Measurements from ENCODE around the gene MMP17.

MMP17 gene

DNA sequence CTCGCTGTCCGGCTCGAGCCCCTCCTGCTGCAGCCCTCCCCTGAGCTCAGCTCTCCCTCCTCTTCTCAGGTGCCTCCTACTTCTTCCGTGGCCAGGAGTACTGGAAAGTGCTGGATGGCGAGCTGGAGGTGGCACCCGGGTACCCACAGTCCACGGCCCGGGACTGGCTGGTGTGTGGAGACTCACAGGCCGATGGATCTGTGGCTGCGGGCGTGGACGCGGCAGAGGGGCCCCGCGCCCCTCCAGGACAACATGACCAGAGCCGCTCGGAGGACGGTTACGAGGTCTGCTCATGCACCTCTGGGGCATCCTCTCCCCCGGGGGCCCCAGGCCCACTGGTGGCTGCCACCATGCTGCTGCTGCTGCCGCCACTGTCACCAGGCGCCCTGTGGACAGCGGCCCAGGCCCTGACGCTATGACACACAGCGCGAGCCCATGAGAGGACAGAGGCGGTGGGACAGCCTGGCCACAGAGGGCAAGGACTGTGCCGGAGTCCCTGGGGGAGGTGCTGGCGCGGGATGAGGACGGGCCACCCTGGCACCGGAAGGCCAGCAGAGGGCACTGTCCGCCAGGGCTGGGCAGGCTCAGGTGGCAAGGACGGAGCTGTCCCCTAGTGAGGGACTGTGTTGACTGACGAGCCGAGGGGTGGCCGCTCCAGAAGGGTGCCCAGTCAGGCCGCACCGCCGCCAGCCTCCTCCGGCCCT, 22.8 kb downstream of the MMP17 start:
- DNase-seq = no peak

DNA sequence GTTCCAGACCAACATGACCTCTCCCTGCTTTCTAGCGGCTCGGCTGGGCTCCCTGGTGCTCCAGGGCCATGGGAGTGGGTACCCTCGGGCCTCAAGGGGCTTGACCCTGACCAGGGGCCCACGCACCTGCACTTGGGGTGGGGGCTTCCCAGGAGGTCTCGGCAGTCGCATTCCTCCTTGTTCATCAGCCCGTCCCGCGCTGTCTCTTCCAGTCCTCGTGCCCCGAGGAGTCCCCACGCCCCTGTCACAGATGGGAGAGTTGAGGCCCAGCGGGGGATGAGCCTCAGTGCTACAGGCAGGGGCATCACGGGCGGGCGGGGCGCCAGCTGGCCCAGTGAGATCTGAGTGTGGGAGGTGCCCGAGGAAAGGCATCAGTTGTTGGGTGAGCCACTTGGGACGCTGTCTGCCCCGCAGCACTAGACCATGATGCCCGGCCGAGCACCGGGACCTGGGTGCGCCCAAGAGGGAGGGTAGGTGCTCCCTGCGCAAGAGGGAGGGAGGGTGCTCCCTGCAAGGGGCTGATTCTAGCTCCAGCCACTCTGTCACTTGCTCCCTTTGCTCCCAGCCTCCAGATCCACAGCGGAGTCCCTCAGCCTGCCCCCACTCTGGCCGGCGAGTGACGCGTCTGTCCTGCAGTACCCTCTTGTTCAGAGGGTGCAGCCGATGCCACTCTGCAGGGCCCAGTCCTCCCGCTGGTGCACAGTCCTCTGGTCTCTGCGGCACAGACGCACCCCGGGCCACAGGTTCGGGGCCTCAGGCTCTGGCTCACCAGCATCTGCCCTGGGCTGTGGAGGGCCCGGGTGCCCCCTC, 23.8 kb downstream of the MMP17 start:
- no peak for DNase-seq

DNA sequence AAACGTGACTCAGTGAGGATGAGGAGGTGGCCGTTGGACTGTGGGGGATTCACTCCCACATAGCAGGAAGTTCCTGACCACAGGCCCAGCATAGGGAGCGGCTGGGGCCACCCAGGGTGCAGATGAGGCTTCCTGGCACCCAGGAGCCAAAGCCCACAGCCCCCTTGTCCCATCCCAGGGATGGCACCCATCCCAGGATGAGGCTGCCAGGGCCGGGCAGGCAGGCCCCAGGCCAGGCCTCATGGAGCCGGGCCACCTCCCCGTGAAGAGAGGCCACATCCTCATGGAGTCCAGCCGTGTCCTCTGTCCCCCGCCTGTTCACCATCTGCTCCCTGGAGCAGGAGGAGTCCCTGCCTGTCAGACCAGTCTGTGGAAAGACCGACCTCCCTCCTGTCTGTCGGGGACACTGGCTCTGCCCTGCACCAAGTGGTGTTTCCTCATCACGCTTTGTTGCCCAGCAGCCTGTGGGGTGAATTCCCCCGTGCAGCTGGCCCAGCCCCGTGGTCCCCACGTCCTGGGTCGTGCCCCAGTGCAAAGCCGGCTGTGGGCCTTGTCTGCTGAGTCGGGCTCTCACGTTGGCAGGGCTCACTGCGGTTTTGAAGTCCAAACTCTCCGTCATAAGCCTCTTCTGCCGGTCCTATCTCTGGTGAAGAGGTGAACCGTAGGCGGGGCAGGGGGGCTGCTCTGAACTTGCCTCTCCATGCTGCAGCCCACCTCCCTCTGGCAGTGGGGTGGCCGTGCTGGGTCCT, 24.5 kb downstream of the MMP17 start:
- no peak for DNase-seq

DNA sequence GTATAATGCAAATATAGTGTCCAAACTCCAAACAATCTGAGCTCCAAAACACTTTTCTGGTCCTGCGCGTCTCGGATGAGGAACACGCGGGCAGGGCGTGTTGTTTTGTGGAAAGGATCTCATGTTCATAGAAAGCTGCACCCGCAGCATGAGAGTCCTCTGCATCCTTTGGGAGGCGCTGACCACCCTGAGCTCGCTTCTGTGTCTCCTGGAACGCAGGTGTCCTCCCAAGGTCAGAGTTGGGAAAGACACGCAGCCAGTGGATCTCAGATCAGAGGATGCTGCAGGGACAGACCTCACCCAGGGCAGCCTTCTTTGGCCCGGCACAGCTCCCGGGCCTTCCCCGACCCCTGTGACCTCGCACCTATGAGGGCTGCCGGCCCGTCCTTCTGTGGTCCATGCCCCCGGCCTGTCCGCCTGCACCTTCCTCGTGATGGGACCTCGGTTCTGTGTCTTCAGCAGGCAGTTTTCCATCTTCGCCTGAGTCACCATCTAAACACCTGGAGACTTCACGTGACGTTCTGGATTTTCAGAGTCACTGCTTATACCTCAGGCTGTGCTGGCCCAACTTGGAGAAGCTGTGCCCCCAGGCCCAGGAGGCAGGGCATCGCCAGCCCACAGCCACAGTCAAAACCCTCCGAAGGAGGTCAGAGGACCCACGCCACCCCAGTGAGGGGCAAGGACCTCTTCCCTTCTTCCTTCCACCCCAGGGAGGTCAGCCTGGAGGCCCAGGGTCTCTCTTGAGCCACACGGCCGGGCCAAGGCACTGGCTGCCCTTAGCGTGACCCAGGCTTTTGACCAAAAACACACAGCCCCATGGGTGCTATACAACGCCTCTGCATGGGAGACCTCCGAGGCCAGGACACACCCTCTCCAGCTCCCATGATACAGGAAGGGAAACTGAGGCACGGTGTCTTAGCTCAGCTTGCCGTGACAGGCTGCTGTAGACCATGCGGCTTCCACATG, 25.9 kb downstream of the MMP17 start:
- no peak for DNase-seq

DNA sequence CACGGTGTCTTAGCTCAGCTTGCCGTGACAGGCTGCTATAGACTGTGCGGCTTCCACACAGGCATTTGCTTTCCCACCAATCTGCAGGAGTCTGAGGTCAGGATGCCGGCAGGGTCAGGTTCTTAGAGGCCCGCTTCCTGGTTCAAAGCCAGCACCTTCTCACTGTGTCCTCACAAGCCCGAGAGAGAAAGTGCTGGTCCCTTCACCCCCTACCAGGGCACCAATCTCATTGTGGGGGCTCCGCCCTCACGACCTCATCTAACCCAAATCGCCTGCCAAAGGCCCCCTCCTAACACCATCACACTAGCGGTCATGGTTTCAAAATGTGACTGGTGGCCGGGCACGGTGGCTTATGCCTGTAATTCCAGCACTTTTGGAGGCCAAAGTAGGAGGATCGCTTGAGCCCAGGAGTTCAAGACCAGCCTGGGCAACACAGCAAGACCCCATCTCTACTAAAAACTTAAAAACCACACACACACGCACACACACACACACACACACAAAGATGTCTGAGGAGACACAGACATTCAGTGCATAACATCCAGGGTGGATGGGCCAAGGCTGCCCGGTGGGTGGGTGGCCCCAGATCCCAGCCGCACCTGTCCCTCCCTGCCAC, 26.8 kb downstream of the MMP17 start:
- no peak for DNase-seq

DNA sequence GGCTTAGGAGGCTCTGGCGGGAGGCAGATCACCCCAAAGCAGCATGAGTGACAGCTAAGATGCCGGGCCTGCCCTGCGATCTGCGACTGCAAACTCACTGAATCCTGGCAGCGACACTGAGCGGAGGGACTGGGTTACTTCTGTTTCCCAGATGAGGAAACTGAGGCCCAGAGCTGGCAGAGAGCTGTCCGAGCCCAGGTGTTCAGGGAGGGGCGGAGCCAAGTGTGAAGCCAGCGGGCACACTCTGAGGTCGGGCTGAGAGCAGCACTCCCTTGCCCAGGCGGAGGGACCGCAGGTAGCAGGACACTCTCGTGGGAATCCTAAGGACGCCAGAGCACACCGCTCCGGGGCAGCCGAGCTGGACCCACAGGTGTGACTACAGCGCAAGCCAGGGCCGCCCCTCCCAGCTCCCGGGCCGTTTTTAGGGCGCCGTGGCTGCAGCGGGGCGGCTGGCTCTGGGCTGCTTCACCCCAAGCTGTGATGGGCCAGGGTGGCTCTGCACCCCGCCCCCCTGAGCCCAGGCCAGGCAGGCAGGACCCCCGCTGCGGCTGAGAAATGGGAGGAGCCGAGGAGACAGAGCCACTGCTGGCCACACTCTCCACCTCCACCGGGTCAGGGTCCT, 27.4 kb downstream of the MMP17 start:
- DNase-seq = no peak

DNA sequence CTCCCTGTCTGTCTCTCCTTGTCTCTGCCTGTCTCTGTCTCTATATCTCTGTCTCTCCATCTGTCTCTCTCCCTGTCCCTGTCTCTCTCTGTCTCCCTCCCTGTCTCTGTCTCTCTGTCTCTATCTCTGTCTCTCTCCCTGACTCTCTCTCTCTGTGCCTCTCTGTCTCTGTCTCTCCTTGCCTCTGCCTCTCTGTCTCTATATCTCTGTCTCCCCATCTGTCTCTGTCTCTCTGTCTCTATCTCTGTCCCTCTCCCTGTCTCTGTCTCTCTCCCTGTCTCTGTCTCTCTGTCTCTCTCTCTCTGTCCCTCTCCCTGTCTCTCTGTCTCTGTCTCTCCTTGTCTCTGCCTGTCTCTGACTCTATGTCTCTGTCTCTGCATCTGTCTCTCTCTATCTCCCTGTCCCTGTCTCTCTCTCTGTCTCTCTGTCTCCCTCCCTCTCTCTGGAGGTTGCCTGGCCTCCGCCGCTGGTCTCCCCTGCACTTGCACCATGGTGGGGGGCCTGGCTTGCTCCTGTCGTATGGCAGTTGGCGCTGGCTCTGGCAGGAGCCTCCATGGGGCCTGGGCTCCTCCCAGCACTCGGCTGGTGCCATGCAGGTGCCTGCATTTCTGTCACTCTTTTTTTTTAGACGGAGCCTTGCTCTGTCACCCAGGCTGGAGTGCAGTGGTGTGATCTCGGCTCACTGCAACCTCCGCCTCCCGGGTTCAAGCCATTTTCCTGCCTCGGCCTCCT, 28.3 kb downstream of the MMP17 start:
- no peak for DNase-seq

DNA sequence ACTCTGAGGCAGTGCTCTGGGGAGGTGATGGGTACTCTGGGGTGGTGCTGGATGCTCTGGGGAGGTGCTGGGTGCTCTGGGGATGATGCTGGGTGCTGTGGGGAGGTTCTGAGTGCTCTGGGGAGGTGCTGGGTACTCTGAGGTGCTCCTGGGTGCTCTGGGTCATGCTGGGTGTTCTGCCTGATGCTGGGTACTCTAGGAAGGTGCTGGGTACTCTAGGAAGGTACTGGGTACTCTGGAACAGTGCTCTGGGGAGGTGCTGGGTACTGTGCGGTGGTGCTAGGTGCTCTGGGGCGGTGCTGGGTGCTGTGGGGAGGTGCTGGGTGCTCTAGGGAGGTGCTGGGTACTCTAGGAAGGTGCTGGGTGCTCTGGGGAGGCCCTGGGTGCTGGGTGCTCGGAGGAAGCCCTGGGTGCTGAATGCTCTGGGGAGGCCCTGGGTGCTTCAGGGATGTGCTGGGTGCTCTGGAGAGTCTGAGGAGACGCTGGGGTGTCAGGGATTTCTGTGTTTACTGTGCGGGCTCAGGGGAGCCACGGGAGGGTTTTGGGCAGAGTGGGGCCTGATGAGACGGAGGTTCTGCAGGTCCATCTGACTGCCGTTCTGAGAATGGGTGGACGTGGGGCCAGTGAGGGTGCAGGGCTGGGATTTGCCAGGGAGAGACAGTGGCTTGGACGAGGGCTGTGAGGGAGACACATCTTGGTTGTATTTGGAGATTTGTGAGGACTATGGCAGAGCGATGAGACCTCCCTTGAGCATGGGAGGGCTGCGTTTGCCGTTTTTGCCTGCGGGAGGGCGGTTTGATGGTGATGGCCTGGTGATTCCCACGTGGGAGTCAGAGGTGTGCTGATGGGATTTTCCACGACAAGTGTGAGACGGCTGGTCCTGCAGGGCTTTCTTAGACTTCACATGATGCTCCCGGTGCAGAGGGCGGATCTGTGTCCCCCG, 30.0 kb downstream of the MMP17 start:
- DNase-seq = no peak

DNA sequence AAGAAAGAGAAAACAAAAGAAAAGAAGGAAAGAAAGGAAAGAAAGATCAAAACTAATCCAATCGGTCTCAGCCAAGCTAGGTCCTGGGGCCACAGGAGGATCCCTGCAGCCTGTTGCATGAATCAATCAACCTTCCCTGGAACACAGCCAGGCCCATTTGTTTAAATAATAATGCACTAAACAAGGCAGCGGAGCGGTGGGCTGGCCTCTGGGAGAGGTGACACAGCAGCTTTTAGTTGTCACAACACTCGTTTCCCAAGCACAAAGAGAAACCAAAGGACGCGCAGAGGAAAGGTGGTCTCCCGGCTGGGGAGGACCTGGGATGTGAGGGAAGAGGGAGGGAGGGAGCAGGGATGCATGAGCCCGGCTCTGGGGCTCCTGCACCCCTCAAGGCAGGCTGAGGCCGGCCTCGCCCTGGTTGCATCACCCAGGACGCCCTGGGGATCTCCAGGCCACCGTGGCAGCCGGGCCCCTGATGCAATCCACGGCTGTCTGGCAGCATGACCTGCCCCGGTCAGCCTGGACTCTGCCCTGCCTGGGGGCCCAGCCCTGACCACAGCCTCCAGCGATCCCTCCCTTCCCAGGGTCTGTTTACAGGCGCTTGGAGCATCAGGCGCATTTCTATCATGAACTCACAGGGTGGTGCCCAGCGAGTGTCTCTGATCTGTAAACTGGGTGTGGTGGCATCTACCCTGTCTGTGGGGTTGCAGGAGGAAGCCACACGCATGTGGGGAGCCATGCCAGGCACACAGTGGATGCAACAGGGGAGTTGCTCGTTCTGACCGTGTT, 32.5 kb downstream of the MMP17 start:
- DNase-seq = peak; percentile 73

DNA sequence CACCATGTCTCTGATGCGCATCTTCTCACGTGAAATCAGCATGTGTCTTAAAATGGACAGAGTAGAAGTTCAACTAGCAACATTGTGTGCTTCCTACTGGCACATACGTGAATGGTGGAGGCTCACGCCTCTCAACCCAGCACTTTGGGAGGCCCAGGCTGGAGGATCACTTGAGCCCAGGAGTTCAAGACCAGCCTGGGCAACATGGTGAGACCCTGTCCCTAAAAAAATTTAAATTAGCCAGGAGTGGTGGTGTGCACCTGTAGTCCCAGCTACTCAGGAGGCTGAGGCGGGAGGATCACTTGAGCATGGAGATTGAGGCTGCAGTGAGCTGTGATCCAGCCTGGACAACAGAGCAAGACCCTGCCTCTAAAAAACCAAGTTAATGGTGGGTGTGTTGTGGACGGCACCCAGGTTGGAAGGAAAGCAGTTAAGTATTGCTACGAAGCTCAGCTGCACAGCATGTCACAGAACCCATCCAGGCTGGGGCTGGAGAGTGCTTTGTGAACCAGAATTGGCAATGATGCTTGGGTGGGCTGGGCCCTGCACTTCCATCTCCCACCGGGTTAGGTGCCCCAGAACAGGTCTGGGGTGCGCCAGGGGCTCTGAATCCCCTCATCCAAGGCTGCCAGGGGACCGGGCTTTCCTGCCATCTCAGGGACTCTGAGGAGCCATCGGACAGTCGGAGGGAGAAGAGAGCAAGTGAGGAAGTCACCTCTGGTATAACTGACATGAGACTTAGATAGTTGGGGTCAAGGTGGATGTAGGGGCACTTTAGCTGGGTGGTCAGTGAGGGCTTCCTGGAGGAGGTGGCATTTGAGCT, 33.3 kb downstream of the MMP17 start:
- DNase-seq = no peak

DNA sequence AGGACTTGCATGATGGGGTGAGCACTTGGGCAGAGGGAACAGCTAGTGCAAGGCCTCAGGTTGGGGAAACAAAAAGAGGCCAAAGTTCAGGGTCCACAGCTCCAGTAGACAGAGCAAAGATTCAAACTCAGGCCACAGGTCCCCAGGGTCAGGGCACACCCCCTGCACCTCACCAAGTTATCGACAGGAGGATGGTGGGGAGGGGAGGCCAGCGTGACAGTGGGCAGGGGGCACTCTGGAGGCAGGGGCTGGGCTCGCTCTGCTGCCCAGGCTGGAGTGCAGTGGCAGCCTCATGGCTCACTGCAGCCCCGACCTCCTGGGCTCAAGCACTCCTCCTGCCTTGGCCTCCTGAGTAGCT, 33.9 kb downstream of the MMP17 start:
- no peak for DNase-seq

DNA sequence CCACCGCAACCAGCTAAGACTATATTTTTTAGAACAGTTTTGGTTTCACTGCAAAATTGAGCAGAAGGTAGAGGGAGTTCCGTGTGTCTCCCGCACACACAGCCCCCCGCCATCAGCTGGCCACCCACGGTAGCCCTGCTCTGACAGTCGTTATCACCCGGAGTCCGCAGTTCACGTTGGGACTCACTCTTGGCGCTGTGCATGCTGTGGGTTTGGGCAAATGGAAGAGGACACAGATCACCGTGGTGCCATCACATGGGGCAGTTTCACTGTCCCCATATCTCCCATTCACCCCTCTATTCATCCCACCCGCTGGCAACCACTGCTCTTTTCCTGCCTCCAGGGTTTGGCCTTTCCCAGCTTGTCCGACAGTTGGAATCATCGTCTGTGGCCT, 34.4 kb downstream of the MMP17 start:
- no peak for DNase-seq

DNA sequence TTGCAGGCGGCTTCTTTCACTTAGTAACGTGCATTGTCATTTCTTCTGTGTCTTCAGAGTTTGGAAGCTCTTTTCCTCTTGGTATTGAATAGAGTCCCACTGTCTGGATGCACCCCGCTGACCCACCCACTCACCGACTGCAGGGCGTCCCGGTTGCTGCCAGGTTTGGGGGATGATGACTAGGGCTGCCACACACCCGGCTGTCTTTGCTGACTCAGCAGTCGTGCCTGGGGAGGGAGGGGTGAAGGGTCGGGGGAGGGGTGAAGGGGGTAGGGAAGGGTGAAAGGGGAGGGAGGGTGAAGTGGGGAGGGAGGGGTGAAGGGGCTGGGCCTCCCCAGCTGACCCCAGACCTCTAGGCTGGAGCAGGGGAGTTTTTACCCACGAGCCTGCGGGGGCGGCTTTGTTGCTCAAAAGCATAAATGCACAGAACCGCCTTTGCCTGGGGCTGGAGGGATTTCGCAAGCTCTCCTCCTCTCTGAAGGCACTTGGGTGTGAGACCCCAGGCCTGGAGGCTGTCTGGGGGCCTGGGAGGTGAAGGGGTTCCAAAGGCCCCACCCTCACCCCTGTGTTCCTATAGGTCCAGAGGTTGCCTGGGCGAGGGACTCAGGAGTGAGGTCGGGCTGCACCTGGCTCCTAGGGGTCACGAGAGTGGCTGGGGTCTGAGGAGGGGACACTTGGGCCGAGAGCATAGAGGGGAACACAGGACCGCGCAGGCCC, 35.0 kb downstream of the MMP17 start:
- peak; percentile 31 for DNase-seq

DNA sequence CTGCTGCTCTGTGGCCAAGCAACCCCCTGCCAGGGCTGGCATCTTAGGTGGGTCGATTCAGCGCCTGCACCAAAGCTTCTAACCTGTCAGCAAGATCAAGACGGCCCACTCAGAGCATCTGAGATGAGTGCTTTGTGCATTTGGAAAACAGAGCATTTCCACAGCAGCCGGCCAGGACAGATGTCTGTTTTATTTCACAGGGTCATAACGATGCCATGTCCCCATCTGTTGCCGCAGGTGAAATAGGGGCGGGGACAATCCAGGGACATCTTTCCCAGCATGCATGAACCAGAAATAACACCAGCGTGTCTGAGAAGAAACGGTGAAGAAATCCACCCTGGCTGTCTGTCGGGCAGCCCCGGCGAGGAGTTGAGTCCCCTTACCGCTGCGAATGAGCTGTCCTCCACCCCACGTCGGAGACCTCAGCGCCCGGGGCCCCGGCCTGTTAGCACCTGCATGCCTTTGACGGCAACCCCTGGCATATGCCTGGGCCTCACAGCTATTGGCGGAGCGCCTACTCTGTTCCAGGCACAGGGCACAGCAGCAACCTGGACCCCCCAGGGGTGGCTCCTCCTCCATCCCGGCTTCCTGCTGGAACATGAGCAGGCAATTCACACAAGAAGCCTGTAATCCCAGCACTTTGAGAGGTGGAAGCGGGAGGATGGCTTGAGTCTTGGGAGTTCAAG, 35.7 kb downstream of the MMP17 start:
- DNase-seq = no peak

DNA sequence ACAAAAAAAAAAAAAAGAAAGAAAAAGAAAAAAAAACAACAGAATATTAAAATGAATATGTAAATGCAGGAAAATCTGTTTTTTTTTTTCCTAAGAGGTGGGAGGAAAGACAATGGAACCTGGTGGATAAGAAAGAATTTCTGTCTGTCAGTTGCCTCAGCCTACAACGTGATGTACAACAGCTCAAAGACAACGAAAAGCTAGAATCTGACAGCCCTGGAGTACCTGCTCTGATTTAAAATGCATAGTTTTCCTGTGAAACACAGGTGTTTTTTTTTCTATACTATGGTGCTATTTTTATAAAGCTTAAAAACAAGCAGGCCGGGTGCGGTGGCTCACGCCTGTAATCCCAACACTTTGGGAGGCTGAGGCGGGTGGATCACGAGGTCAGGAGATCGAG, 36.3 kb downstream of the MMP17 start:
- DNase-seq = no peak

DNA sequence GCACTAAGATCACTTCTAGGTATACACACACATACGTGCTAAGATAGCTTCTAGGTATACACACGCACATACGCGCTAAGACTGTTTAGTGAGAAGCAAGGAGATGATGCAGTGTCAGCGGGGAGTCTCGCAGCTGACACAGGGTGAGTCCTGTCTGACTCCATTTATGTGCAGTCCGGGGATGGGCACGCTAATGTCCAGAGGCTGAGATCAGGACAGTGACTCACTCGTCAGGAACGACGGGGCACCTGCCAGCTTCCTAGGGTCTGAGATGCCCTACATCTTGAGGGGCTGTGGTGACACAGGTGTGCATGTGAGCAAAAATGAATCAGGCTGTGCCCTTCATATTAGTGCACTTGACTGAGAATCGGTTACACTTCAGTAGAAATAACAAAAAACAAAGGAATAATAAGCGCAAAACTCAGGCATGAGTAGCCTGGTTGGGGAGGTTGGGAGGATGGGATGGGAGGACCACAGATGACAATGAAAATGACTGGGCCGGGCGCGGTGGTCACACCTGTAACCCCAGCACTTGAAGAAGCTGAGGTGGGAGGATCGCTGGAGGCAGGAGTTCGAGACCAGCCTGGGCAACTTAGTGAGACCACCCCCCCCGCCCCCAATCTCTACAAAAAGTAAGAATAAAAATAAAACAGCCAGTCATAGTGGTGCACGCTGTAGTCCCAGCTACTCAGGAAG, 37.1 kb downstream of the MMP17 start:
- DNase-seq = peak; percentile 34
